ENCODE results near the gene STPG1.

The STPG1 gene

DNA sequence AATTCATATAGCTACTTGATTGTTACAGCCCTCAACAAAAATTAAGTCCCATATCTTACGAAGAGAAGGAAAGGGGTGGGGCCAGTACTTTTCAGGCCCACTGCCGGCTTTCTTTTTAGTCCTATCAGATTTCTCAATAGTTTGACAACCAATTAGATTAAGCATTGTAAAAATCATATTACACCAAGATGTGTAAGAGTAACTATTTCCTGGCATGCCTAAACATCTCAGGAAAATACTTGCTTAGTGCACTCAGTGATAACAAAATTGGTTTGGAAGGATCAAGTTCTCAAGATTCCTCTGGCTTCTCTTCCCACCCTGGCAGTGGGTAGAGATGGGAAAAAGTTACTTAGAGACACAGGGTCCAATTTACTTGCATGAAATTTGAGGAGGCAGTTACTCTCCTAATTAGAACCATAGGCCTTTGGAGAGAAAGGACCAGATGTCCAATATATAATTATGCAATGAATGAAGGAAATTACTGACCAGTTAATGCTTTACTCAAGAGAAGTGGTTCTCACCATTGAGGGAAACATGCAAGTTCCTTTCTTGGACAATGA is 30.1 kb downstream of the STPG1 start:
- peaks cover 0 to 7% (median 0%) of the 10 kb centered on the region in 3 donors for H3K36me3 ChIP-seq
- peaks cover 0 to 5% of the 10 kb centered on the region in 2 donors for H3K27me3 ChIP-seq
- no peaks in the 10 kb centered on the region for H3K9me3 ChIP-seq
- no peaks in the 10 kb centered on the region for H3K4me1 ChIP-seq
- no peak for DNase-seq
- H3K27ac ChIP-seq: no peak overlapping the region
- intact Hi-C loops (cut with DNase I; ENCODE audit: low total_unique reads): no loop called here
- H3K4me3 ChIP-seq: no peak overlapping the region
- TF ChIP-seq, protein P1, sequence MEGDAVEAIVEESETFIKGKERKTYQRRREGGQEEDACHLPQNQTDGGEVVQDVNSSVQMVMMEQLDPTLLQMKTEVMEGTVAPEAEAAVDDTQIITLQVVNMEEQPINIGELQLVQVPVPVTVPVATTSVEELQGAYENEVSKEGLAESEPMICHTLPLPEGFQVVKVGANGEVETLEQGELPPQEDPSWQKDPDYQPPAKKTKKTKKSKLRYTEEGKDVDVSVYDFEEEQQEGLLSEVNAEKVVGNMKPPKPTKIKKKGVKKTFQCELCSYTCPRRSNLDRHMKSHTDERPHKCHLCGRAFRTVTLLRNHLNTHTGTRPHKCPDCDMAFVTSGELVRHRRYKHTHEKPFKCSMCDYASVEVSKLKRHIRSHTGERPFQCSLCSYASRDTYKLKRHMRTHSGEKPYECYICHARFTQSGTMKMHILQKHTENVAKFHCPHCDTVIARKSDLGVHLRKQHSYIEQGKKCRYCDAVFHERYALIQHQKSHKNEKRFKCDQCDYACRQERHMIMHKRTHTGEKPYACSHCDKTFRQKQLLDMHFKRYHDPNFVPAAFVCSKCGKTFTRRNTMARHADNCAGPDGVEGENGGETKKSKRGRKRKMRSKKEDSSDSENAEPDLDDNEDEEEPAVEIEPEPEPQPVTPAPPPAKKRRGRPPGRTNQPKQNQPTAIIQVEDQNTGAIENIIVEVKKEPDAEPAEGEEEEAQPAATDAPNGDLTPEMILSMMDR (IDR thresholded peaks at IDR 0.05): no peak

DNA sequence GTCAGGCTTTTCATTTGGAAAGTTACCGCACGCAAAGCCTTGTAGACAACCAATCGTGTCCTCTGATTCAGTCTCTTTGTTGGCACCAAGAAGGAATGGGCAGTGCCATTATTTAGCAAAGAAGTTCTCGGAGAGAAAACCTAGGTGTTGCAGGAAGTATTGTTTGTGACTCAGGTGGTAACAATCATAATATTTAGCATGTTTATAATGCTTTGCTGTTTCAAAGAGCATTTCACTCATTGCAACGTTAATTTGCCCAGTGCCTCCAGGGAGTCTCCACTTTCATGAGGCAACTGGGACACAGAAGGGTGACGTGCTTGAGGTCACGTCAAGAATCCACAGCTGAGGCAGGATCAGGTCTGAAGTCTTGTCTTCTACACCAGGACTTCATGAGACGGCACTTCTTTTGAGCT is 31.4 kb downstream of the STPG1 start:
- Histone ChIP-seq H3K4me3 (no peak overlapping the region), H3K27ac (no peak overlapping the region), H3K27me3 (peaks cover 0 to under 1% of the 10 kb centered on the region in 2 donors), H3K36me3 (peaks cover 0 to 7% (median 0%) of the 10 kb centered on the region in 3 donors), H3K4me1 (no peaks in the 10 kb centered on the region), H3K9me3 (no peaks in the 10 kb centered on the region)
- intact Hi-C loops (cut with DNase I; ENCODE audit: low total_unique reads): no loop called here
- DNase-seq: no peak
- TF ChIP-seq, protein P1 (IDR thresholded peaks at IDR 0.05): no peak

DNA sequence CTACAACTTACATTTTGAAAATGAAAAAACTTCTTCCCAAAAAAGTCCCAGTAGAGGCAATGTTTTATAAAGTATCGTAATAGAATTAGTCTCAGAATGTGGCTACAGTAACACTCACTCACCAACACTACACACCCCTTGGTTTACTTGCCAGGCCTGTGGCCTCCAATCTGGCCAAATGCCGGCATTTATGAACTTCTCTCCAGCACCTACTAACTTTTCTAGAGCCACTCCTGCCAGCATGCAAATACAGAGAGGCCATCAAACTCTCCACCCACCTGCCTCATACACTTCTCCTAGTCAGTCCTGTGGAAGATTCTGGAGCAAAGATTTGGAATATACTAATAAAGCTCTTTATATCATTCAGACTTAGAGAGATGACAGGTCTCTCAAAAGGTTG is 32.3 kb downstream of the STPG1 start:
- no peak overlapping the region for H3K27ac ChIP-seq
- no peak for DNase-seq

DNA sequence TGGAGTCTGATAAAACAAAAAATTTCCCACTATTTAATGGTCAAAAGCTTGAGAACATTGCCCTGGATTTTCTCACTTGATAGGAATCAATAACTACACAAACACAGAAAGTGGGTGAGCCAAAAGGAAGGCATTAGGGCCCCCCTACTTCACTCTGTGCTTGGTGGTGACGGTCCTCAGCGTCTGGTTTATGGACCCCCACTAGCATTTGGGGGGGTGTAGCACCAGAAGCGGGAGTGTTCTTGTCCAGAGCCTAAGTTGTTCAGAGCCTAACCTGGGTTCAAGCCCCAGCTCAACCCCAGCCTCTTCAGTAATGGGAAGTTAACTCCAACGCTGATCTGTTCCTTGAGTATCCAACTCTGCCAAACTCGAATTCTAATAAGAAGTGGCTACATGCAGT is 33.1 kb downstream of the STPG1 start:
- Histone ChIP-seq H3K27me3 (no peaks in the 10 kb centered on the region), H3K27ac (no peak overlapping the region), H3K9me3 (no peaks in the 10 kb centered on the region), H3K4me3 (no peak overlapping the region), H3K36me3 (peaks cover 0 to 7% (median 0%) of the 10 kb centered on the region in 3 donors), H3K4me1 (no peaks in the 10 kb centered on the region)
- TF ChIP-seq, protein P1 (IDR thresholded peaks at IDR 0.05): no peak
- intact Hi-C loops (cut with DNase I; ENCODE audit: low total_unique reads): no loop called here
- no peak for DNase-seq

More for the DNA sequence above, 32.3 kb downstream of the STPG1 start:
- H3K36me3 ChIP-seq: peaks cover 0 to 7% (median 0%) of the 10 kb centered on the region in 3 donors
- no peaks in the 10 kb centered on the region for H3K9me3 ChIP-seq
- no peak overlapping the region for H3K4me3 ChIP-seq
- TF ChIP-seq, protein P1 (IDR thresholded peaks at IDR 0.05): no peak
- intact Hi-C loops (cut with DNase I; ENCODE audit: low total_unique reads): no loop called here
- no peaks in the 10 kb centered on the region for H3K27me3 ChIP-seq
- H3K4me1 ChIP-seq: no peaks in the 10 kb centered on the region

DNA sequence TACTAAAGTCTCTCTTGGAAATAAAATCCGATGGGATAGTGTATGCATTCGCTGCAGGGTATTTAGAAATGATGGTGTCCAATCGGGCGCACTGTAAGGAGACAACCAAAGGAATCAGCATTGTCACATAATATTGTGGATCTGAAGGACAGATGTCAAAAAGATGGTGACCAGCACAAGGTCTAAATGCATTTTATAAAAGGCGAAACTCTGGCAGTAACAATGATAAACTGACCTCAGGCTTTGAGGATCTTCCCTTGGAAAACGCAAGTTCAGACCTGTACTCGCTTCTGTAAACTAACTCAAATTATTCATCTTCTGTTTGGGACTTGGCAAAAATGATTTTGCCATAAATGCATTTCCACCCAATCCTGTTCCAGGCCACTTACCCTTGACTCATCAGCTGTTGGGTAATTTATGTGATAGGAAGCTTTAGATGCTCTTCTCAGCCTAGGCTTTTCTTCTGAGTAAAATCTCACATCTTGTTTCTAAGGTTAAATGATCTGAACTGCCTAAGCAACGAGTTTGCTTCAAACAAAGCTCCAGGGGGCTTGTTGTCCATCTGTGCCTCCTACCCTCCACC is 33.8 kb downstream of the STPG1 start:
- Histone ChIP-seq H3K27ac (no peak overlapping the region), H3K27me3 (no peaks in the 10 kb centered on the region)
- intact Hi-C loops (cut with DNase I; ENCODE audit: low total_unique reads): no loop called here

More for the DNA sequence above, 33.8 kb downstream of the STPG1 start:
- Histone ChIP-seq H3K9me3 (no peaks in the 10 kb centered on the region), H3K36me3 (peaks cover 0 to 7% (median 0%) of the 10 kb centered on the region in 3 donors), H3K4me3 (no peak overlapping the region), H3K4me1 (no peaks in the 10 kb centered on the region)
- no peak for DNase-seq
- TF ChIP-seq, protein P1 (IDR thresholded peaks at IDR 0.05): no peak

All from tibial artery (tissue), 4 donors.